A673 (cell line): ENCODE data around the gene GRM1. TPM values are rescaled to one million over a fixed set of nuclear protein-coding genes. Genes with fewer than 3 reads are reported as not detected.

Source experiments
- BruUV-seq: library from RNA; stranded (reverse); fragments of 400-500 nt; replicated peaks from 2 replicates; lab custom pipeline; 2021; lab: Mats Ljungman, UMichigan
- CTCF ChIA-PET: fragments of 300-600 bp; sonication (Branson Sonifier 250); formaldehyde crosslinking; loops from one replicate; lab custom pipeline; 2022; ENCODE audit warnings: antibody characterized with exemption; lab: Charles Lee
- POLR2A ChIA-PET: fragments of 300-600 bp; sonication (Branson Sonifier 250); formaldehyde crosslinking; loops from one replicate; lab custom pipeline; 2022; ENCODE audit warnings: antibody characterized with exemption; ENCODE audit not compliant: low non-redundant PET; lab: Charles Lee
- DNase-seq: peaks from one replicate; pipeline ENCODE4 v3.0.0-alpha.2; 2015; ENCODE audit warnings: low spot score
- H3K27ac ChIP-seq: fragments of 200-600 bp; sonication (generic); 2 replicates; pipeline ENCODE4 v1.5.1; 2016; ENCODE audit warnings: mixed run types, low read depth, mild to moderate bottlenecking, mixed read lengths, antibody characterized with exemption, low read length; ENCODE audit not compliant: poor library complexity, severe bottlenecking
- H3K27me3 ChIP-seq: fragments of 200-600 bp; sonication (generic); replicated peaks from 2 replicates; pipeline ENCODE4 v1.6.1; 2017; ENCODE audit warnings: mixed run types, low read depth, mild to moderate bottlenecking, mixed read lengths, antibody characterized with exemption, low read length; ENCODE audit not compliant: insufficient read depth, poor library complexity
- H3K36me3 ChIP-seq: fragments of 200-600 bp; sonication (generic); 2 replicates; pipeline ENCODE4 v1.6.1; 2016; ENCODE audit warnings: mixed run types, mild to moderate bottlenecking, mixed read lengths, antibody characterized with exemption, low read length; ENCODE audit not compliant: insufficient read depth, poor library complexity, severe bottlenecking
- H3K4me1 ChIP-seq: fragments of 200-600 bp; sonication (generic); 2 replicates; pipeline ENCODE4 v1.6.1; 2017; ENCODE audit warnings: mixed run types, mild to moderate bottlenecking, mixed read lengths, antibody characterized with exemption, low read length; ENCODE audit not compliant: insufficient read depth, poor library complexity, severe bottlenecking
- H3K4me3 ChIP-seq: fragments of 200-600 bp; sonication (generic); 2 replicates; pipeline ENCODE4 v1.5.1; 2016; ENCODE audit warnings: low read depth, mixed run types, mild to moderate bottlenecking, mixed read lengths, low read length; ENCODE audit not compliant: poor library complexity, severe bottlenecking
- H3K9me3 ChIP-seq: fragments of 200-600 bp; sonication (generic); 2 replicates; pipeline ENCODE4 v1.6.1; 2016; ENCODE audit warnings: mixed run types, low read depth, mild to moderate bottlenecking, mixed read lengths, antibody characterized with exemption, low read length; ENCODE audit not compliant: poor library complexity, severe bottlenecking
- CTCF ChIP-seq: fragments of 300-800, 200-600 bp; sonication (generic); conservative IDR thresholded peaks from 2 replicates; pipeline ENCODE4 v1.5.1; 2017; ENCODE audit warnings: low read depth, mild to moderate bottlenecking, antibody characterized with exemption, low read length, moderate library complexity, mixed read lengths
- EZH2 ChIP-seq: fragments of 200-600 bp; sonication (generic); IDR thresholded peaks from 2 replicates; pipeline ENCODE4 v1.6.1; 2017; ENCODE audit warnings: borderline replicate concordance, low read depth, mild to moderate bottlenecking, mixed read lengths, antibody characterized with exemption, low read length; ENCODE audit not compliant: poor library complexity, severe bottlenecking
- intact Hi-C: fragments of 100-400 bp; cut with micrococcal nuclease; formaldehyde crosslinking; loops from one replicate; pipeline ENCODE4 v1.10.0; 2022; ENCODE audit not compliant: unreplicated experiment
- total RNA-seq: library from RNA; stranded (reverse); gene quantifications from 2 replicates; pipeline ENCODE4 v1.2.3, GENCODE V29; 2021

The GRM1 gene
- total RNA-seq, 1 experiment from 2014 or later: 0.11 TPM

DNA sequence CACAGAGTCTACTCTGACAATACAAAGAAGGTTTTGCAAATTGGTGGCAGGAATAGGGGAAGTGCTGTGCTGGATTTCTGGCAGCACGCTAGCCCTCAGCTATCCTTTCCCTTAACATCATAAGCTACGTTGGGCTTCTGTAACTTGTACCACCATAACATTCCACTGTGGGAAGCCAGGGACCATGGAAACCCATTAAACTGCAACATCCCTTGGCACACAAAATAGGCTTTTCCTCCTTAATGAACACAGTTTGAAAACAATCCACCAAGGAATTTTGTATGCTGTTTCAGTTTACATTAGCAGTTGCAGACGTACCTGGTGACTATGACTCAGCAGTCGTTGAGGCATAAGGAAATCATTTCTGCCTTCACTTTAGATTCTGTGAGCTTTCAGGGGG lies 310.9 kb downstream of the GRM1 start:
- no TSS peak for BruUV-seq
- intact Hi-C loops: no loop called here
- no peak overlapping the region for H3K4me3 ChIP-seq

GRCh38 chr6:146341493-146342230 lies 312.8 kb downstream of the GRM1 start:
- Histone ChIP-seq H3K27ac (no peak overlapping the region), H3K27me3 (no peaks in the 10 kb centered on the region), H3K4me3 (no peak overlapping the region), H3K36me3 (no peaks in the 10 kb centered on the region), H3K4me1 (peaks cover 20% of the 10 kb centered on the region), H3K9me3 (no peaks in the 10 kb centered on the region)
- intact Hi-C loops: no loop called here
- TF ChIP-seq CTCF: no peak
- no peak for TF ChIP-seq EZH2
- CTCF ChIA-PET: no interaction called here
- BruUV-seq: no TSS peak
- DNase-seq: no peak
- POLR2A ChIA-PET: no interaction called here

More for the DNA sequence above, 310.9 kb downstream of the GRM1 start:
- Histone ChIP-seq H3K9me3 (no peaks in the 10 kb centered on the region), H3K27me3 (no peaks in the 10 kb centered on the region), H3K36me3 (no peaks in the 10 kb centered on the region), H3K27ac (no peak overlapping the region), H3K4me1 (peaks cover 29% of the 10 kb centered on the region)
- POLR2A ChIA-PET: no interaction called here
- no peak for TF ChIP-seq EZH2
- no peak for TF ChIP-seq CTCF
- CTCF ChIA-PET: interaction anchor here (0.7 kb wide), 1 partner anchor 13 kb away, joined by 3 read pairs; no protein-coding TSS in a partner anchor
- no peak for DNase-seq

DNA sequence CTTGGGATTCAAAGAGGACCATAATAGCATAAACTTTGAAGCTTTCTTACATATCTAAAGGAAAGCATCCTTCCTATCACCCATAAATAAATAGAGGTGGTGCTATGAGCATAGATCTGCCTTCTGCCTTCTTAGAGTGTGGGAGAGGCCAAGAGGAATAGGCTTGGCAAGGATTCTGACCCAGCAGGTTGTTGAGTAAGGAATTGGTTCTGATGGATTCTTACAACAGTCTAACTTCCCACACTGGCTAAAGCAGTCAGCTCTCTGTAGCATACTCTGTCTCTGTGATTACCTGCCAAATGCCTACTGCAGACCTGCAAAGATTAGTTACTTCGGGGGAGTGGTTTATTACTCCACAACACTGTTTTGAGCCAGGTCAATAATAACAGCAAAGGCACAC lies 316.7 kb downstream of the GRM1 start:
- no peak for DNase-seq
- no TSS peak for BruUV-seq
- H3K27me3 ChIP-seq: no peaks in the 10 kb centered on the region
- H3K9me3 ChIP-seq: no peaks in the 10 kb centered on the region
- H3K4me1 ChIP-seq: no peaks in the 10 kb centered on the region
- H3K27ac ChIP-seq: no peak overlapping the region
- intact Hi-C loops: no loop called here
- no peak overlapping the region for H3K4me3 ChIP-seq
- ChIA-PET CTCF (no interaction called here), POLR2A (no interaction called here)
- H3K36me3 ChIP-seq: no peaks in the 10 kb centered on the region
- no peak for TF ChIP-seq EZH2
- TF ChIP-seq CTCF: no peak
